ENCODE results near the gene RBMS3. TPM values are rescaled to one million over a fixed set of nuclear protein-coding genes. Genes with fewer than 3 reads are reported as not detected.
A peak's percentile ranks its signal among the peaks of the same experiment; 100 is the strongest.

RBMS3 gene
- total RNA-seq, 1 experiment from 2014 or later = 8.7 TPM

- Mint-ChIP-seq H3K4me1 (peaks cover 4% of the 10 kb centered on the region; the same call in 1 of the 2 replicates), H3K4me3 (no peak overlapping the region), H3K36me3 (no peaks in the 10 kb centered on the region), H3K27me3 (ENCODE audit: low read depth) (no peaks in the 10 kb centered on the region), H3K9me3 (no peaks in the 10 kb centered on the region), H3K27ac (peak overlapping the region; percentile 19; the same call in 1 of the 2 replicates)
- POLR2A ChIA-PET = no interaction called here
- DNase-seq (ENCODE audit: low spot score) = no peak
- ATAC-seq = no peak
- CTCF ChIA-PET = no interaction called here
- TF ChIP-seq SOX15 (CRISPR knock-in tag; IDR thresholded peaks at IDR 0.05) (no peak), MYBL2 (CRISPR knock-in tag; IDR thresholded peaks at IDR 0.05) (no peak), ZSCAN18 (CRISPR knock-in tag; IDR thresholded peaks at IDR 0.05) (no peak), NR1H2 (CRISPR knock-in tag; IDR thresholded peaks at IDR 0.05) (no peak), MAX (CRISPR knock-in tag; IDR thresholded peaks at IDR 0.05) (no peak)
Measured at GRCh38 chr3:29497282-29497681, 216.4 kb downstream of the RBMS3 start.

GRCh38 chr3:29502771-29503170, 221.9 kb downstream of the RBMS3 start:
- TF ChIP-seq MAX (CRISPR knock-in tag; IDR thresholded peaks at IDR 0.05) (no peak), NR3C1 (CRISPR knock-in tag; conservative IDR thresholded peaks at IDR 0.05; ENCODE audit: low read depth) (no peak), ZMAT4 (CRISPR knock-in tag; IDR thresholded peaks at IDR 0.05) (no peak), FOXJ3 (CRISPR knock-in tag; IDR thresholded peaks at IDR 0.05; ENCODE audit: borderline replicate concordance) (no peak), OVOL2 (CRISPR knock-in tag; IDR thresholded peaks at IDR 0.05; ENCODE audit: borderline replicate concordance) (no peak), HMGXB4 (CRISPR knock-in tag; IDR thresholded peaks at IDR 0.05) (no peak), ESRRA (CRISPR knock-in tag; IDR thresholded peaks at IDR 0.05; ENCODE audit: borderline replicate concordance) (no peak), ZNF263 (CRISPR knock-in tag; IDR thresholded peaks at IDR 0.05; ENCODE audit: low read depth) (no peak), MLX (CRISPR knock-in tag; IDR thresholded peaks at IDR 0.05) (no peak), TCF7 (CRISPR knock-in tag; IDR thresholded peaks at IDR 0.05; ENCODE audit: low read depth) (no peak), ZBTB43 (CRISPR knock-in tag; IDR thresholded peaks at IDR 0.05) (no peak), SMAD4 (CRISPR knock-in tag; IDR thresholded peaks at IDR 0.05) (no peak)
- Mint-ChIP-seq H3K4me3 (no peak overlapping the region), H3K9me3 (peaks cover 8% of the 10 kb centered on the region; the same call in 1 of the 2 replicates), H3K36me3 (no peaks in the 10 kb centered on the region), H3K4me1 (peaks cover 4% of the 10 kb centered on the region; the same call in 1 of the 2 replicates), H3K27ac (no peak overlapping the region), H3K27me3 (ENCODE audit: low read depth) (no peaks in the 10 kb centered on the region)
- POLR2A ChIA-PET = no interaction called here
- ATAC-seq = no peak
- CTCF ChIA-PET = no interaction called here
- no peak for DNase-seq (ENCODE audit: low spot score)

- H3K4me1 Mint-ChIP-seq = peaks cover 4% of the 10 kb centered on the region; the same call in 1 of the 2 replicates
- CTCF ChIA-PET = no interaction called here
- H3K27ac Mint-ChIP-seq = no peak overlapping the region
- H3K9me3 Mint-ChIP-seq = peaks cover 8% of the 10 kb centered on the region; the same call in 1 of the 2 replicates
- POLR2A ChIA-PET = no interaction called here
- H3K4me3 Mint-ChIP-seq = no peak overlapping the region
- H3K27me3 Mint-ChIP-seq (ENCODE audit: low read depth) = no peaks in the 10 kb centered on the region
- H3K36me3 Mint-ChIP-seq = no peaks in the 10 kb centered on the region
- no peak for DNase-seq (ENCODE audit: low spot score)
- ATAC-seq = no peak
- TF ChIP-seq MLX (CRISPR knock-in tag; IDR thresholded peaks at IDR 0.05) (no peak), EMX1 (CRISPR knock-in tag; IDR thresholded peaks at IDR 0.05) (no peak), ATF3 (CRISPR knock-in tag; conservative IDR thresholded peaks at IDR 0.05) (no peak), ZNF416 (CRISPR knock-in tag; IDR thresholded peaks at IDR 0.05) (no peak), MAX (CRISPR knock-in tag; IDR thresholded peaks at IDR 0.05) (no peak), PRRX2 (CRISPR knock-in tag; IDR thresholded peaks at IDR 0.05) (no peak), SP1 (CRISPR knock-in tag; conservative IDR thresholded peaks at IDR 0.05) (no peak), ZNF138 (CRISPR knock-in tag; conservative IDR thresholded peaks at IDR 0.05) (no peak), ATF1 (CRISPR knock-in tag; IDR thresholded peaks at IDR 0.05) (no peak), IRF2 (CRISPR knock-in tag; IDR thresholded peaks at IDR 0.05; ENCODE audit: borderline replicate concordance, low read depth) (no peak), HMGA2 (CRISPR knock-in tag; IDR thresholded peaks at IDR 0.05) (no peak)
Measured at GRCh38 chr3:29503314-29503713, 222.4 kb downstream of the RBMS3 start.

All from WTC11 (cell line).